Measurements from ENCODE around the gene FBP2.

GRCh38 chr9:94560237-94560636, 33.4 kb downstream of the FBP2 start:
- TF ChIP-seq RAD21 (IDR thresholded peaks at IDR 0.05; ENCODE audit: insufficient read depth, low read depth, low read length) (no peak), CTCF (IDR thresholded peaks at IDR 0.05 in 2 of 3, conservative IDR thresholded peaks at IDR 0.05 in 1 of 3; ENCODE audit: control insufficient read depth in 2 of 3, extremely low read depth in 1 of 3, insufficient read depth in 1 of 3, low read depth in 3 of 3, low read length in 3 of 3) (no peak), POLR2A (IDR thresholded peaks at IDR 0.05; ENCODE audit: low read depth, low read length) (no peak), RELA (IDR thresholded peaks at IDR 0.05; ENCODE audit: borderline replicate concordance, partially characterized antibody) (no peak), PAX8 (IDR thresholded peaks at IDR 0.05) (no peak), NRF1 (conservative IDR thresholded peaks at IDR 0.05; ENCODE audit: low read depth, low read length) (no peak), PKNOX1 (IDR thresholded peaks at IDR 0.05) (no peak), TBL1XR1 (IDR thresholded peaks at IDR 0.05; ENCODE audit: low read depth, low read length) (no peak), KLF5 (IDR thresholded peaks at IDR 0.05; ENCODE audit: partially characterized antibody) (no peak), ELK1 (IDR thresholded peaks at IDR 0.05; ENCODE audit: low read depth, low read length) (no peak), RAD51 (IDR thresholded peaks at IDR 0.05) (no peak), FOXK2 (IDR thresholded peaks at IDR 0.05) (no peak), HDAC2 (IDR thresholded peaks at IDR 0.05) (no peak), HDAC6 (IDR thresholded peaks at IDR 0.05; ENCODE audit: unreplicated experiment) (no peak)
